SK-N-SH (cell line): ENCODE results near the gene RAB6B. TPM values are rescaled to one million over a fixed set of nuclear protein-coding genes. Genes with fewer than 3 reads are reported as not detected.

Experiments used
- CTCF ChIA-PET: fragments of 300-600, 350-600 bp; formaldehyde crosslinking; extraction: SDS; loops from one replicate; lab custom pipeline; 2021; lab: Yijun Ruan, JAX
- POLR2A ChIA-PET: fragments of 350-600 bp; sonication (Branson Sonifier 250); formaldehyde crosslinking; extraction: SDS; loops from one replicate; lab custom pipeline; 2020; ENCODE audit warnings: antibody characterized with exemption, inconsistent platforms; lab: Yijun Ruan, JAX
- DNase-seq: peaks from one replicate; pipeline ENCODE4 v3.0.0; 2012
- H2AFZ ChIP-seq: fragments of 200-600 bp; sonication (generic); 2 replicates; pipeline ENCODE4 v1.8.1; 2016; ENCODE audit warnings: antibody characterized with exemption, mild to moderate bottlenecking, low read depth
- H3F3A ChIP-seq: fragments of 200-600 bp; sonication (generic); replicated peaks from 2 replicates; pipeline ENCODE3; 2016; ENCODE audit warnings: antibody characterized with exemption, mild to moderate bottlenecking; ENCODE audit not compliant: insufficient read depth
- H3K27ac ChIP-seq, 2 experiments: fragments of 200-500 bp in 1 of 2; fragments of 200-600 bp in 1 of 2; sonication (Bioruptor generic) in 1 of 2; sonication (generic), shearing (Covaris generic) in 1 of 2; 2 replicates each; pipeline versions ENCODE4 v1.5.1 to v1.6.1; 2014 to 2016; ENCODE audit warnings: low read depth in 2 of 2, inconsistent platforms in 1 of 2, low read length in 1 of 2, mild to moderate bottlenecking in 1 of 2, mixed read lengths in 1 of 2
- H3K27me3 ChIP-seq: fragments of 200-600 bp; sonication (generic), shearing (Covaris generic); 2 replicates; pipeline ENCODE4 v1.6.1; 2016; ENCODE audit warnings: mixed run types; ENCODE audit not compliant: insufficient read depth
- H3K36me3 ChIP-seq, 2 experiments: fragments of 200-500 bp in 1 of 2; fragments of 200-600 bp in 1 of 2; sonication (Bioruptor generic) in 1 of 2; sonication (generic) in 1 of 2; replicated peaks in 1 of 2; 2 replicates each; pipeline versions ENCODE3 to v1.5.1; 2014 to 2016; ENCODE audit warnings: low read length in 1 of 2, mild to moderate bottlenecking in 1 of 2; ENCODE audit not compliant: insufficient read depth in 2 of 2, control insufficient read depth in 1 of 2
- H3K4me1 ChIP-seq, 2 experiments: fragments of 200-500 bp in 1 of 2; fragments of 200-600 bp in 1 of 2; sonication (Bioruptor generic) in 1 of 2; sonication (generic), shearing (Covaris generic) in 1 of 2; 2 replicates each; pipeline versions ENCODE4 v1.5.1 to v1.6.1; 2014 to 2016; ENCODE audit warnings: low read depth in 1 of 2, low read length in 1 of 2, mixed run types in 1 of 2; ENCODE audit not compliant: insufficient read depth in 2 of 2, control insufficient read depth in 1 of 2
- H3K4me2 ChIP-seq: fragments of 200-600 bp; sonication (generic), shearing (Covaris generic); 2 replicates; pipeline ENCODE4 v1.6.1; 2017; ENCODE audit warnings: mixed run types
- H3K4me3 ChIP-seq, 2 experiments: fragments of 200-500 bp in 1 of 2; fragments of 200-600 bp in 1 of 2; sonication (Bioruptor generic) in 1 of 2; sonication (generic), shearing (Covaris generic) in 1 of 2; 2 replicates each; pipeline versions ENCODE4 v1.5.1 to v1.8.1; 2014 to 2016; ENCODE audit warnings: low read depth in 2 of 2, inconsistent platforms in 1 of 2, low read length in 1 of 2, mild to moderate bottlenecking in 1 of 2, mixed read lengths in 1 of 2, moderate library complexity in 1 of 2
- H3K79me2 ChIP-seq: fragments of 200-600 bp; sonication (generic); 2 replicates; pipeline ENCODE4 v1.8.1; 2017; ENCODE audit warnings: mild to moderate bottlenecking; ENCODE audit not compliant: insufficient read depth
- H3K9ac ChIP-seq: fragments of 200-600 bp; sonication (generic); 2 replicates; pipeline ENCODE4 v1.6.1; 2017; ENCODE audit warnings: mixed run types
- H3K9me2 ChIP-seq: fragments of 200-600 bp; sonication (generic); 2 replicates; pipeline ENCODE4 v1.6.1; 2017; ENCODE audit warnings: mixed run types
- H3K9me3 ChIP-seq: fragments of 200-600 bp; sonication (generic); 2 replicates; pipeline ENCODE4 v1.6.1; 2017; ENCODE audit warnings: mixed run types, mild to moderate bottlenecking, moderate library complexity
- H4K20me1 ChIP-seq: fragments of 200-600 bp; sonication (generic); 2 replicates; pipeline ENCODE4 v1.6.1; 2017; ENCODE audit warnings: mild to moderate bottlenecking, mixed run types; ENCODE audit not compliant: insufficient read depth
- FOSL2 ChIP-seq: IDR thresholded peaks from 2 replicates; pipeline ENCODE4 v1.4.0; 2012; ENCODE audit warnings: low read depth, mild to moderate bottlenecking, moderate library complexity, borderline replicate concordance
- FOXJ3 ChIP-seq: sonication (generic); formaldehyde crosslinking; IDR thresholded peaks from 2 replicates; pipeline ENCODE4 v1.5.1; 2020; ENCODE audit warnings: mild to moderate bottlenecking, missing genetic modification reagents
- GABPA ChIP-seq: IDR thresholded peaks from 2 replicates; pipeline ENCODE4 v1.4.0; 2012; ENCODE audit warnings: low read depth, mild to moderate bottlenecking
- MEF2A ChIP-seq: IDR thresholded peaks from 2 replicates; pipeline ENCODE4 v1.4.0; 2012; ENCODE audit warnings: low read depth, borderline replicate concordance
- MXI1 ChIP-seq: IDR thresholded peaks from 2 replicates; pipeline ENCODE4 v1.6.1; 2012; ENCODE audit warnings: mild to moderate bottlenecking, low read depth, low read length, improper control_type of control experiment
- NFIC ChIP-seq: IDR thresholded peaks from 2 replicates; pipeline ENCODE4 v1.4.0; 2012; ENCODE audit warnings: borderline replicate concordance
- NRF1 ChIP-seq: IDR thresholded peaks from 2 replicates; pipeline ENCODE4 v1.6.1; 2012; ENCODE audit warnings: low read depth, mild to moderate bottlenecking, low read length
- PBX3 ChIP-seq: IDR thresholded peaks from 2 replicates; pipeline ENCODE4; 2012
- POLR2AphosphoS5 ChIP-seq: IDR thresholded peaks from 2 replicates; pipeline ENCODE4 v1.6.1; 2012; ENCODE audit warnings: low read depth, low read length
- RAD21 ChIP-seq: IDR thresholded peaks from 2 replicates; pipeline ENCODE4 v1.6.1; 2012; ENCODE audit warnings: mild to moderate bottlenecking, low read length
- RCOR1 ChIP-seq: fragments of 150-350 bp; IDR thresholded peaks from 2 replicates; pipeline ENCODE4 v1.6.1; 2017; ENCODE audit warnings: antibody characterized with exemption, low read length
- RXRA ChIP-seq: IDR thresholded peaks from 2 replicates; pipeline ENCODE4 v1.4.0; 2012; ENCODE audit warnings: low read depth, mild to moderate bottlenecking, borderline replicate concordance
- SMC3 ChIP-seq: IDR thresholded peaks from 2 replicates; pipeline ENCODE4 v1.6.1; 2012; ENCODE audit warnings: low read depth, low read length, improper control_type of control experiment
- TCF12 ChIP-seq: IDR thresholded peaks from 2 replicates; pipeline ENCODE4 v1.4.0; 2012
- TEAD4 ChIP-seq: IDR thresholded peaks from 2 replicates; pipeline ENCODE4 v1.4.0; 2012; ENCODE audit warnings: mild to moderate bottlenecking, borderline replicate concordance; ENCODE audit not compliant: insufficient read depth
- USF1 ChIP-seq: IDR thresholded peaks from 2 replicates; pipeline ENCODE4 v1.4.0; 2012; ENCODE audit warnings: low read depth, borderline replicate concordance
- ZBTB33 ChIP-seq: IDR thresholded peaks from 2 replicates; pipeline ENCODE4 v1.4.0; 2012; ENCODE audit warnings: low read depth, borderline replicate concordance
- WGBS: methylation state at CpG from one replicate; pipeline ENCODE4 v1.1.6; 2017; ENCODE audit warnings: low lambda C conversion rate; 5-methylcytosine and 5-hydroxymethylcytosine counted together
- polyA plus RNA-seq, 3 experiments: library from polyadenylated mRNA; depleted of rRNA; stranded (reverse); fragments of >200 nt; gene quantifications; 2 replicates each; pipeline ENCODE4 v1.2.3, GENCODE V29; 2012
- TF ChIP-seq, protein P1 (sequence below): IDR thresholded peaks from 2 replicates; pipeline ENCODE4 v1.4.0; 2012; ENCODE audit warnings: low read depth

Gene RAB6B
- polyA plus RNA-seq, 1 of the 3 experiments (the other 2 are of a cell fraction) = 9.3 TPM

DNA sequence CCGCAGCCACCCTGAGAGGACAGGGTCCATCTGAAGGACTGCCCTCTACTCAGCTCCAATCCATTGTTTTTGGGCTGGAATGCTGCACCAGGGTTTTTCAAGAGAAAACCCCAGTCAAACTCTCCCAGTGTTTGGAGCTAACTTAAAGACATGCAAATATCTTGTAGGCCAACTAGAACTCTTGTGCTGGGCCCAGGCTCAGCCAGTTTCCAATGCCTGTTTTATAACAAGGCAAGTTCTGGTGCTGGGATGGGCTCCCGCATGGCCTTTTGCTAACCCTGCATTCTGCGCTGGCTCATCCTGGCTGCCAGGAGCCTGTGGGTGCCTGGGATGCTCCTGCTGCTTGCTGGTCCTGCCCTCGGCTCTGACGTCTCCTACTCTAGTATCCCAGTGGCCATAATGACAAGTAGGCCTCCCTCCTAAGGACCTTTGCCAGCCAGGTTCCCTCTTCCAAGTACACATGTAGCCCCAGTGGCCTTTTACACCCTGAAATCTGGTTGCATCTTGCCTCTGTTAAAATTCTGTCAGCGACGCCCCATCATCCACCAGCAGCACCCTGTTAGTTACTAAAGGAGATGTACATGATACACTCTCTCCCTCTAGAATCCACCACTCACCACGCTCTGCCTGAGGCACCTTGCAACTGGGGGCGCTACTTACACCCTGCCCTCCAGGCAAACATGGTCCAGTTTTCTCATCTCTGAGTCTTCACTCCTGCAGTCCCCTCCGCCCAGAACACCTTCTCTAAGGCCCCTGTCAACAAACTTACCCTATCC is 30.5 kb upstream of the RAB6B start:
- H3K27me3 ChIP-seq = no peaks in the 10 kb centered on the region
- 97% methylated on average over 7 of the region's 10 CpGs for WGBS
- no peak overlapping the region for H3K9ac ChIP-seq
- no peaks in the 10 kb centered on the region for H3F3A ChIP-seq
- H3K79me2 ChIP-seq = no peaks in the 10 kb centered on the region
- TF ChIP-seq TCF12 (no peak), SMC3 (no peak), NRF1 (no peak), FOSL2 (no peak), RXRA (no peak), USF1 (no peak), POLR2AphosphoS5 (no peak), MEF2A (no peak), RAD21 (no peak), TEAD4 (no peak), MXI1 (no peak), ZBTB33 (no peak), RCOR1 (no peak), GABPA (no peak)
- H3K27ac ChIP-seq = no peak overlapping the region
- no peak overlapping the region for H3K4me3 ChIP-seq
- H4K20me1 ChIP-seq = no peaks in the 10 kb centered on the region
- peaks cover 0 to 10% of the 10 kb centered on the region in 2 experiments; a peak in 2 of 4 replicates for H3K4me1 ChIP-seq
- no peaks in the 10 kb centered on the region for H3K9me3 ChIP-seq
- DNase-seq = no peak
- no peak overlapping the region for H3K4me2 ChIP-seq
- POLR2A ChIA-PET = no interaction called here
- H2AFZ ChIP-seq = no peak overlapping the region
- H3K9me2 ChIP-seq = no peaks in the 10 kb centered on the region
- CTCF ChIA-PET = interaction anchor here (0.6 to 10.0 kb wide), 14 partner anchors 8 to 459 kb away, joined by 3 to 152 read pairs (median 4); no protein-coding TSS in a partner anchor
- no peaks in the 10 kb centered on the region for H3K36me3 ChIP-seq

GRCh38 chr3:133924041-133924440 is 28.4 kb upstream of the RAB6B start:
- WGBS = 33% methylated on average over 4 of the region's 4 CpGs
- no peaks in the 10 kb centered on the region for H4K20me1 ChIP-seq
- no peak for DNase-seq

More at GRCh38 chr3:133924041-133924440, 28.4 kb upstream of the RAB6B start:
- no peak overlapping the region for H3K4me3 ChIP-seq
- no peaks in the 10 kb centered on the region for H3F3A ChIP-seq
- no peaks in the 10 kb centered on the region for H3K27me3 ChIP-seq
- H3K4me2 ChIP-seq = no peak overlapping the region
- H3K36me3 ChIP-seq = no peaks in the 10 kb centered on the region
- H3K27ac ChIP-seq = no peak overlapping the region
- CTCF ChIA-PET = interaction anchor here (1.1 to 1.4 kb wide), 3 partner anchors 11 to 104 kb away, joined by 3 to 4 read pairs (median 3); no protein-coding TSS in a partner anchor
- no peaks in the 10 kb centered on the region for H3K9me3 ChIP-seq
- peaks cover 0 to 5% of the 10 kb centered on the region in 2 experiments; a peak in 2 of 4 replicates for H3K4me1 ChIP-seq
- peak; percentile 52; the same call in 1 of the 2 replicates for TF ChIP-seq PBX3
- peak; percentile 36 for TF ChIP-seq TCF12
- peak; percentile 10; the same call in 1 of the 2 replicates for TF ChIP-seq FOSL2
- no peak for TF ChIP-seq MEF2A
- TF ChIP-seq NFIC = no peak
- TF ChIP-seq RAD21 = no peak
- TF ChIP-seq TEAD4 = no peak
- TF ChIP-seq, protein P1, sequence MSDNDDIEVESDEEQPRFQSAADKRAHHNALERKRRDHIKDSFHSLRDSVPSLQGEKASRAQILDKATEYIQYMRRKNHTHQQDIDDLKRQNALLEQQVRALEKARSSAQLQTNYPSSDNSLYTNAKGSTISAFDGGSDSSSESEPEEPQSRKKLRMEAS = no peak
- no peak for TF ChIP-seq FOXJ3 (CRISPR knock-in tag)
- POLR2A ChIA-PET = no interaction called here
- H3K9me2 ChIP-seq = no peaks in the 10 kb centered on the region
- no peaks in the 10 kb centered on the region for H3K79me2 ChIP-seq
- H3K9ac ChIP-seq = no peak overlapping the region
- H2AFZ ChIP-seq = no peak overlapping the region
